GM19239 (cell line): ENCODE measurements around the gene GPR68.
"Not testable (repeated sequence)": the region's sequence is repeated elsewhere in the genome, so short reads cannot be mapped to it uniquely, and the experiment has no call there.

Experiments
- DNase-seq: peaks from one replicate; pipeline ENCODE4 v3.0.0; 2011; ENCODE audit warnings: low spot score; ENCODE audit not compliant: insufficient read length
- FAIRE-seq: peaks from 2 replicates; lab custom pipeline; 2011; peaks lifted over from hg19 to GRCh38; lab: Jason Lieb, UNC

GPR68 gene

DNA sequence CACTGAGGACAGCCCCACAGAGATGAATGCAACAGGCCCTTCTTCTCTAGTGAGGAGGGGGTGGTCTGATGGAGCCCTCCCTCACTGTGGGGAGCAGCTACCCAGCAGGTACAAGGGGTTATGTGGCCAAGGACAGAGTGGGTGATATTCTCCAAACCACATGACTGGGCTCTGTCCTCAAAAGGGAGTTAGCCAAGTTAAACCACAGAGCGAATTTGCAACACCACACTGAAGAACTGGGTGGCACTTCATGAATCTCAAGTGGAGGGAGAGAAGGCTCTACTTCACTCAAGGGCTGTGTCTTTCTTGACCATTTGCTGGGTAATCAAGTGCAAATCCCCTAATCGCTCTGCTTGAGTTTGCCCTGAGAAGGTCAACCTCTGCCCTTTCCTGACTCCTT is 12.5 kb downstream of the GPR68 start:
- DNase-seq: no peak
- no peak for FAIRE-seq

DNA sequence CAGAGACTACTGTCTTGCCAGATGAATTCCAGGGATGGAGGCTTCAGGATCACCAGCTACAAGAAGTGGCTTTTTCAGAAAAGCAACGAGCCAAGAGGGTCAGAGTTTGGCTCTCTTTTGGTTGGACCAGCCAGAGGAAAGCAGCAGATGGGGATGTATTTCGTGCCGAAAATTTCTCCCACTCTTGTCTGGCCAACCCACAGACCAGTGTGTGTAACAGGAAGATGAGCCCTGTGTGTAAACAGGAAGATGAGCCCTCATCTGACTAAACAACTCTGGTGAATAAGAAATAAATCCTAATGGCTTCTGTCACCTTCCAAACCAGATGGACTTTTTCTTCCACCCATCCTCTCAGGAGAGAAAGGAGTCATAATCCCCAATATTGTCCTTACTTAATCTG is 13.1 kb downstream of the GPR68 start:
- FAIRE-seq (no peak), DNase-seq (no peak)

DNA sequence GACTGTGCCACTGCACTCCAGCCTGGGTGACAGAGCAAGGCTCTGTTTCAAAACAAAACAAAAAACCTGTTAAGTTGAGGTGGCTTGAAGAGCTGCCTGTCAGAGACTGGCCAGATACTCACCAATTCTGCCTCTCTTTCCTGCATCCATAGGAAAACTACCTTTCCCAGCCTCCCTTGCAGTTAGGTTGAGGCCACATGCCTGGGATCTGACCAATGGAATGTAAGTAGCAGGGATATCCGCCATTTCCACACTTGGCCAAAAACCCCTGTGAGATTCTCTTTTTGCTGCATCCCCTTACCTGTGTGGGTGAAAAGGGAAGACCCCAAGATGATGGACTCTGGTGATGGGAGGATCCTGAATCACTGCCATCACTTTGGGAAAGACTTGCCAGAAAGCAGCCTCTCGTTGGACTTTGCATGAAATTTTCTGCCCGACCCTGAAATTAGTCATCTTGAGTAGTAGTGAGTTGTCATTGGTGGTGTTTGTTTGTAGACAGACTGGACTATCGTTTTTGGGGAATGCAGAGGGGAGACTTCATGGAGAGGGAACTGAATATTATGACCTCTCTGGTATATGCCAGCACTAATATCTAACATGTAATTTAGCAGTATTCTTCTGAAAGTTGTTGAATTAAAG is 14.0 kb downstream of the GPR68 start:
- FAIRE-seq: no peak

GRCh38 chr14:91229743-91230200 is 14.7 kb downstream of the GPR68 start:
- DNase-seq: peak; percentile 77
- peak; percentile 100 for FAIRE-seq

More for the DNA sequence above, 14.0 kb downstream of the GPR68 start:
- no peak for DNase-seq

DNA sequence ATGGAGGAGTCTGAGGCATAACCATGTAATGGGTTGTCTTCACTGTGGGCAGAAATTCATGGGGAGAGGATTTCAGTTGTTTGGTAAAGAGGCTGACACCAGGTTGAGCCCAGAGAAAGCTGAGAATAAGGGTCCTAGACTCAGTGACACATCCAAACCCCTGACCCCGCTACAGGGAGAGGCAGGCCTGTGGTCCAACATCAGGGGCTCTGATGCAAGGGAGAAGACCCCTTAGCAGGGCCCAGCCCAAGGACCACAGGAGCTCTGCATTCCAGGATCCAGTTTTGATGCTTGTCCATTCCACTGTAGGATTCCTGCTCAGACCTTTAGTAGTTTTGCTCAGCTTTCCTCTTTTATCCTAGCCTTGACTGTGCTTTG is 15.5 kb downstream of the GPR68 start:
- DNase-seq (no peak), FAIRE-seq (no peak)

- FAIRE-seq: no peak
- peak; percentile 61 for DNase-seq
Measured at GRCh38 chr14:91228112-91229004, 16.1 kb downstream of the GPR68 start.

GRCh38 chr14:91227183-91227628 is 17.3 kb downstream of the GPR68 start:
- DNase-seq (no peak), FAIRE-seq (peak; percentile 91)

DNA sequence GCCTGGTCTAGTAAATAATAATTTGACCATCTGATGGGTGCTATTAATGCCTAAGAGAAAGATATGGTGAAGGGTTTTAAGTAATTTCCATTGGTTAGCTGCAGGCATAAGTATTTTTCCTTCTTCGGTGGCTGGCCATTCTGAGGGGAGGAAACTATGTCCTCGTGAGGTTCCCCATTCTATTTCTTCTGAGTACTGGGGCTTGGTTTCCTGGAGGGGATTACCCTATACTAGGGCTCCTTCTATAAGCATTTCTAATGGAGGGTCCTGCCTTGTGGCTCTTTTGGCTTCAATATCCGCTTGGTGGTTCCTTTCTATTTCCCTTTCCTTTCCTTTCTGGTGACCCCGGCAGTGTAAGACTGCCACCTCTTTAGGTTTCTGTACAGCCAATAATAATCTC is 18.1 kb downstream of the GPR68 start:
- FAIRE-seq, DNase-seq: not testable (repeated sequence)

GRCh38 chr14:91225025-91225424 is 19.5 kb downstream of the GPR68 start:
- DNase-seq (no peak), FAIRE-seq (no peak)

GRCh38 chr14:91223028-91223783 is 21.3 kb downstream of the GPR68 start:
- DNase-seq: no peak
- FAIRE-seq: no peak

DNA sequence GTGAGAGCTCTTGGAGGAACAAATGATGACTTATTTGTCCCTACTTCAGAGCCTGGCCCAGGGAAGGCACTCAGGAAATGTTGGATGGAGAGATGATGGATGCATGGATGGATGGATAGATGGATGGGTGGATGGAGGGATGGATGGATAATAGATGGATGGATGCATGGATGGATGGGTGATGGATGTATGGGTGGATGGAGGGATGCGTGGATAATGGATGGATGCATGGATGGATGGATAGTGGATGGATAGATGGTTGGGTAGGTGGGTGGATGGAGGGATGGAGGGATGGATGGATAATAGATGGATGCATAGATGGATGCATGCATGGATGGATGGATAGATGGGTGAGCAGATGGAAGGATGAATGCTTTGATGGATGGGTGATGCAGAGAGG is 23.2 kb downstream of the GPR68 start:
- DNase-seq: no peak
- FAIRE-seq: no peak

DNA sequence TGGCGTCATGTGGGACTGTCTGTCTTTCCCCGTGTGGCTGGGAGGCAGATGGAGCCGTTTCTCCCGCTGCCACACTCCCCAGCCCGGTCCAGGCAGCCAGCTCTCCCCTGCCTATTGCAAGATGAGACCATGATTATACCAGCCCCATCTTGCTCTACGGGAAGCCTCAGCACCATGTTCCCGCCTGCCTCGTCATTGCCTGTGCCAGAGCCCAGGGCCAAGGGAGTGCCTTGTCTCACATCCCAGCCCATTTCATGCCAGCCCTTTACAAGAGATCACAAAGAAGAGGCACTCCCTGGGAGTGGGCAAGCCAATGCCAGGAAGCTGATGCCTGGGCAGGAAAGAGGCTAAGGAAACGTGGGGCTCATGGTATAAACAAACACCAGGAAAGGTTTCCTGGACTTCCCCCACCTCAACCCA is 23.9 kb downstream of the GPR68 start:
- no peak for FAIRE-seq
- no peak for DNase-seq

GRCh38 chr14:91219517-91220389 is 24.8 kb downstream of the GPR68 start:
- FAIRE-seq (no peak), DNase-seq (no peak)

DNA sequence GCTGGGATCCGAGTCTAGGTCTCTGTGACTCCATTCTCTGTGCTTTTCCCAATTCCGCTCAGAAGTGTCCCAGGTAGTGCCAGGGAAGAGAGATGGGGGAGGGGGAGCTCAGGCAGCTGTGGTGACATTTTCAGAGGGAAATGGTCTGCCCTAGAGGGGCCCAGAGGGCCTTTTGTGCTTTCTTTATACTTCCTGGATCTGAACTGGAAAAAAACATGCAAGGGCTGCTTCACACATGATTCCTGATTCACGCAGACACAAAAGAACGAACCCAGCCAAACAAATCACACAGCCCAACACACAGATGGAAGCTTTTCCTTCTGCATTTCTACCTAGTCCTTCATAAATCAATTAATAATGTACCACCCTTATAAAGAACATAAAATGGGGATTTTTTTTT is 26.5 kb downstream of the GPR68 start:
- no peak for DNase-seq
- FAIRE-seq: no peak

DNA sequence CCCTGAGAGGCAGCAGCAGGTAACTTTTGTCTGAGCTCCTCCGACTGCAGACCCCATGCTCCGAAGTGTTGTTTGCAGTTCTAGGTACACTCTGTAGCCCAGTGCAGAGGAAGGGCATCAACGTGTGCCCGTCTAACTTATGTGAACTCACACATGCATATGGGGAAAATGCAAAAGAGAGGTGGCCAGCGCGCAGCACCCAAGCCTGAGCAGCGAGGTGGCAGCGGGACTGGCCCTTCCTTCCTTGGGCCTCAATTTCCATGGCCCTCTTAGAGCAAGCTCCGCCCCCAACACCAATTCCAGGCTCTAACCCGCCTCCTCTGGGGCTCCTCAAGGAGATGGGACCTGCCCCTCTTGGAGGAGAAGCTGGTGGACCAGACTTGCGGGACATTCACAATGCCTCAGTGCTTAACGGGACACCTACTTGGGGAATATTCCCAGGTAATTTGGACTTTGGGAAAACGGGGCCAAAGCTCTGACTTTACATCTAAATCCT is 27.7 kb downstream of the GPR68 start:
- DNase-seq (no peak), FAIRE-seq (no peak)

DNA sequence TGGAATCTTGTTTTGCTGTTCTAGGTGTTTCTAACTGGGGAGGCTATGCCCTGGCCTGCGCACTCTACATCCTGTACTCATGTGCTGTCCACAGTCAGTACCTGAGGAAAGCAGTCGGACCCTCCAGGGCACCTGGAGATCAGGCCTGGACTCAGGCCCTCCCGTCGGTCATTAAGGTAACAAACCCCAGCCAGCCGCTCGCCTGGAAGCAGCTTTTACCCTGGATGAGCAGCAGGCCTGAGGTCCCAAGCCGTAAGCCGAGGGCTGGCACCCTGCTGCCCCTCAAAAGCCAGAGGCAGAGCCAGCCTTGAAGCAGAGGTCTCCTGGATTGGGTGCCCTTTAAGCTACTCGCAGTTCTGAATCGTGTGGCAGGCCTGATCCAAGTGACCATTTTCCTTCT is 29.1 kb downstream of the GPR68 start:
- no peak for FAIRE-seq
- no peak for DNase-seq

DNA sequence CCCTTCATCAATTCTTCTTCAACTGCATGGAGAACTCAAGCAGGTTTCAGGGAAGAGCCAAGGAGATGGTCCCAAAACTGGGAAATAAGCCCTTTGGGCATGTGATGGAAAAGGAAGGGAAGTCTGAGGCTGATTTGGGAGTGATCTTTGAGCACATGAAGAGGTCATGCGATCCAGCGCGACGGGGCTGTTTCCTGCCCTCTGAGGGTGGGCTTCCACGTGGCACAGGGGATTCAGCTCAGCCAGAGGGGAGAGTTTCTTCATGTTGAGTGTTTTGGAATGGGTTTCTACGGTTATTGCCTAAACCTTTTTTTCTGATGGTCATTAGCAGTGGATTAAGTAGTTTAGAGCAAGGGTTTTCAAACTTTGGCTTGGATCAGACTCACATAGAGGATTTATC is 30.2 kb downstream of the GPR68 start:
- DNase-seq (no peak), FAIRE-seq (no peak)

- FAIRE-seq: no peak
- no peak for DNase-seq
Measured at GRCh38 chr14:91211017-91211416, 33.5 kb downstream of the GPR68 start.

- FAIRE-seq (no peak), DNase-seq (no peak)
Measured at GRCh38 chr14:91207008-91207407, 37.5 kb downstream of the GPR68 start.

DNA sequence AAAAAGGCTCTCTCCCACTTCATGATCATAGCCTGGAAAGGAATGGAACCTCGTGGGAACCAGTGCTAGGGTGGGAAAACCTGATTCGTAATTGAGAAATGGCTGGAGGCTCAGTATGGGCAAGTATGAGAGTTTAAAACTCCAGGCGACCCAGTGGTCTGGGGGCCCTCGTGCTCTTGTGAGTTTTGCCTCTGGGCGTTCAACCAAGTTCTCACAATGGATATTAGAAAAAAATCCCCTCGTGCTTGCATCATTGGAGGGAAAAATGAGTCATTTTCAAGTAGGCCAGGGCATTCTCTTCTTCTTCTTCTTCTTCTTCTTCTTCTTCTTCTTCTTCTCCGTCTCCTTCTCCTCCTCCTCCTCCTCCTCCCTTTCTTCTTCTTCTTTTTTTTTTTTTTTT is 39.0 kb downstream of the GPR68 start:
- FAIRE-seq (no peak), DNase-seq (no peak)
